HG02798 (cell line): ENCODE results near the gene PCSK1N.
A peak's percentile ranks its signal among the peaks of the same experiment; 100 is the strongest.
"Not testable (repeated sequence)": the region's sequence is repeated elsewhere in the genome, so short reads cannot be mapped to it uniquely, and the experiment has no call there.

ENCODE experiments used
- ATAC-seq: cut with Tn5 transposase; IDR thresholded peaks from one replicate; pipeline ENCODE4 v1.9.1; 2021; ENCODE audit warnings: mild to moderate bottlenecking; ENCODE audit not compliant: unreplicated experiment, poor library complexity

PCSK1N gene

DNA sequence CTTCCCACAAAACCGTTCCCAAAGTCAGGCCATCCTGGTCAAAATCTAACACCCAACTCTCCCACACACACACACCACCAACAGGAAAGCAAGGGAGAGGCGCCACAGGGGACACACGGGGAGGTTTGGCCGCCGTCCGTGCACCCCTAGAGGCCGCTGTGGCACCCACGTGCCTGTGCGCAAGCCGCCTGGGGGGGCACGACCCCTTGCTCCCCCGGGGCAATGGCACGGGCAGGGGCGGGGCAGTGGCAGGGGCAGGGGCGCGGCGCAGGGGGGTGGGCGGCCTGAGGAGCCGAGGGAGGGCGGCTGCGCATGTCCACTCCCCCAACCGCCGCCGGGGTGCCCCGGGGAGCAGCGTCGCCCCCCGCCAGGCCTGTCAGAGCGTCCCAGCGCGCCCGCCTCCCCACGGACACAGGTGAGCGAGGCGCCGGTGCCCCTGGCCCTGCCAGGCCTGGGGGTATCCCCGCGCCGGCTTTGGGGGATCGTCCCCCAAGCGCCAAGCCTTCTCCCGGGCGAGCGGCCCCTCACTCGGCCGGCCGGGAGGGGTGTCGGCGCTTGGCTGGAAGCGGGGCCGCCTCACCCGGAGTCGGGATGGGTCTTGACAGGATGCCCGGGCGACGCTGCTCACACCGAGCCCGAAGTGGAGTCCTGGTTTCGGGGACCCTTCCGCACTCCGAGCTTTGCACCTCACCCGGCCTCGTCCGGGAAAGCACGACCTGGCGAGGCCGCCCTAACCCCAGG is 9.1 kb downstream of the PCSK1N start, which contains the start of gene ERAS:
Gene ERAS, plus strand, starts transcription at position 379 of the 741 bp plus-strand sequence. CDS start 2,611 bp downstream, outside the sequence.
- ATAC-seq, result no peak

DNA sequence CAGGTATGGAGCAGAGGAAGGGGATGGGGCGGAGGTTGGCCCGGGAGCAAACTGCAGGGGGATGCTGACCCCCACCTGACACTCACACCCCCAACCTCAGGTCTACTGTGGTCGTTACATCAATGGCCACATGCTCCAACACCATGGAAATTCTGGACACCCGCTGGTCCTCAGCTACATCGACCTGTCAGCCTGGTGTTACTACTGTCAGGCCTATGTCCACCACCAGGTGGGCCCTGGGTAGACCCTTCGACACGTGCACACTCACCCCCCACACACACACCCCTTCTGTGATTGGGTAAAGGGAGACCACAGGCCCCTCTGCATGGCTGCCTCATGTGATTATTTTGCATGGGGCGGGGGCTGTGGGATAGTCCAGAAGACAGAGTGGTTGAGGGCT is 11.3 kb downstream of the PCSK1N start:
- no peak for ATAC-seq

DNA sequence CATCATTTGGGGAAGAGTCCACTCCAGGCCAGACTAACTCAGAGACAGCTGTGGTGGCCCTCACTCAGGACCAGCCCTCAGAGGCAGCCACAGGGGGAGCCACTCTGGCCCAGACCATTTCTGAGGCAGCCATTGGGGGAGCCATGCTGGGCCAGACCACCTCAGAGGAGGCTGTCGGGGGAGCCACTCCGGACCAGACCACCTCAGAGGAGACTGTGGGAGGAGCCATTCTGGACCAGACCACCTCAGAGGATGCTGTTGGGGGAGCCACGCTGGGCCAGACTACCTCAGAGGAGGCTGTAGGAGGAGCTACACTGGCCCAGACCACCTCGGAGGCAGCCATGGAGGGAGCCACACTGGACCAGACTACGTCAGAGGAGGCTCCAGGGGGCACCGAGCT is 12.4 kb downstream of the PCSK1N start:
- no peak for ATAC-seq

DNA sequence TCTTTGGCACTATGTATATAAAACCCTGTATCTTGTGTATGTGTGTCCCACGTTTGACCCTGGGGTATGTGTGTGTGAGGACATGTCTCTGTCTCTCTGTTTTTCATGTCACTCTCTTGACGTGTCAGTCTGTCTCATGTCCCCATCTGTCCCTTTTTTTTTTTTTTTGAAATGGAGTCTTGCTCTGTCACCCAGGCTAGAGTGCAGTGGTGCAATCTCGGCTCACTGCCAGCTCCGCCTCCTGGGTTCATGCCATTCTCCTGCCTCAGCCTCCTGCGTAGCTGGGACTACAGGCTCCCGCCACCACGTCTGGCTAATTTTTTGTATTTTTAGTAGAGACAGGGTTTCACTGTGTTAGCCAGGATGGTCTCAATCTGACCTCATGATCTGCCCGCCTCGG is 16.0 kb downstream of the PCSK1N start:
- not testable (repeated sequence) for ATAC-seq

DNA sequence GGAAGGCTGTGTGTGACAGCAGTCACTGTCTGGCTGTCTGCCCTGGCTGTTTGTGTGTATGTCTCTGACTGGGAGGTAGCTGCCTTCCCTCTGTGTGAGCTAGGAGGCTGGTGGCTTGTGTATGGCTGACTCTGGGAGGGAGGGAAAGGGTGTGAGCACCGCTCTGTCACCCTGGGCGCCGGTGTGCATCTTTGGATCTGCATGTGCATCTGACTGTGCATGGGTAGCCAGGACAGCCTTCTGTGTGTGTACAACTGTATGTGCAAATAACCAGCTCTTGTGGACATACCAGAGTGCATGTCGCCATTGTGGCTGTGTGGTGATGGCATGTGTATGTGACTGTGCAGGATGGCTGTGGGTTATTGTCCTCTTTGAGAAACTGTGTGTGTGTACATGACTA is 16.5 kb downstream of the PCSK1N start:
- no peak for ATAC-seq

DNA sequence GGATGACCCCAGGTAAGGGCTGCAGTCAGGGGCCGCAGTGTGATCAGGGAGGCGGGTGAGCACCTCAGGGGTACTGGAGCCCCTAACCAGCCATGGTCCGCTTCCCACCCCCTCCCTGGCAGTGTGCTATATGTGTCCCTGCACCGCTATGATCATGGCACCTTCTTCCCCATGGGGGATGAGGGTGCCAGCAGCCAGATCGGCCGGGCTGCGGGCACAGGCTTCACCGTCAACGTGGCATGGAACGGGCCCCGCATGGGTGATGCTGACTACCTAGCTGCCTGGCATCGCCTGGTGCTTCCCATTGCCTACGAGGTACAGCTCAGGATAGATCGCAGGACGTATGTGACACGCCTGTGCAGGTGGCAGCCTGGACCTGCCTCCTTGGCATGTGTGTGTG is 17.3 kb downstream of the PCSK1N start:
- no peak for ATAC-seq

DNA sequence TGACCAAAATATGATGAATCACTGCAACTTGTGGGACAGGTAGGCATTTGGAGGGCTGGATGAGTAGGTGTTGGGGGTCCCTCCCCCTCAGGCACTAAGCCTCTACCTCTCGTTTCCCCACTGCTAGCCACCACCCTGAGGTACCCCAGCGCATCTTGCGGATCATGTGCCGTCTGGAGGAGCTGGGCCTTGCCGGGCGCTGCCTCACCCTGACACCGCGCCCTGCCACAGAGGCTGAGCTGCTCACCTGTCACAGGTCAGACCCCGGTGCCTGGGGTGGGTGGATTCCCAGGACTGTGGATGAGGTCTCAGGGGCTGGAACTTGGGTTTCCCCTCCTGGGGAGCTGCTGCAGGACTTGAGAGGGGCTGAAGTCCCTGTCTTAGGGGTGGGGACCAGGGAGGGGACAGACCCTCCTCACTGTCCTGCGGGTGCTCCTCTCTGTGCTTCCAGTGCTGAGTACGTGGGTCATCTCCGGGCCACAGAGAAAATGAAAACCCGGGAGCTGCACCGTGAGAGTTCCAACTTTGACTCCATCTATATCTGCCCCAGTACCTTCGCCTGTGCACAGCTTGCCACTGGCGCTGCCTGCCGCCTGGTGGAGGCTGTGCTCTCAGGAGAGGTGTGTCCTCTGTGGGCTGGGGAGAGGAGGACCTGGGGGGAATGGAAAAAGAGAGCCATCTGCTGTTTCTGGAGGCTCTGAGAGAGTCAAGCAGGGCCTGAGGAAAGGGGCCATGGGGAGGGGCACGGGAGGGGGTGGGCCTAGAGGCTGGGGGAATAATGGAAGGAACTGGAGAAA is 19.2 kb downstream of the PCSK1N start:
- ATAC-seq, result no peak

DNA sequence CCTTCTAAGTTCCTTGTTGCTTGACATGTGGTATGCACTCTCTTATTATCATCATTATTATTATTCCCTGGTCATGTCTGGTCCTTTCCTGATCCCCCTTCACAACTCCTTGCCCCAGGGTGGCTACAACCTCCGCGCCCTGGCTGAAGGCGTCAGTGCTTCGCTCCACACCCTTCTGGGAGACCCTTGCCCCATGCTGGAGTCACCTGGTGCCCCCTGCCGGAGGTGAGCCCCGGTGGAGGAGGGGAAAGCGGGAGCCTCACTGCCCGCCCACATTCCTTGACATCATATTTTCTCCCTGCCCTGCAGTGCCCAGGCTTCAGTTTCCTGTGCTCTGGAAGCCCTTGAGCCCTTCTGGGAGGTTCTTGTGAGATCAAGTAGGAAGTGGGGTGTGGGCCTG is 20.1 kb downstream of the PCSK1N start:
- no peak for ATAC-seq

DNA sequence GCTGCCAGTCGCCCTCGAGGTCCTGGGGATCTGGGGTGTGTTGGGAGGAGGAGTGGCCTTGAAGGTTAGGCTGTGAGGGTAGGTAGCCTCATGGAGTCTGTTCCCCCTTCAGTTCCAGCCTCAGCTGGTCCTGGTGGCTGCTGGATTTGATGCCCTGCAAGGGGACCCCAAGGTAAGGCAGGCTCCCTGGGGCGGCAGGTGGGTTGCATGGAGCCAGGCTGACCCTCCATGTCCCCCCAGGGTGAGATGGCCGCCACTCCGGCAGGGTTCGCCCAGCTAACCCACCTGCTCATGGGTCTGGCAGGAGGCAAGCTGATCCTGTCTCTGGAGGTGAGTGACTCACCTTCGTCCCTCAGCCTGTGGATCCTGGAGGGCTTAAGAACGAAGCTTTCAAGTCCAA is 20.7 kb downstream of the PCSK1N start:
- no peak for ATAC-seq

DNA sequence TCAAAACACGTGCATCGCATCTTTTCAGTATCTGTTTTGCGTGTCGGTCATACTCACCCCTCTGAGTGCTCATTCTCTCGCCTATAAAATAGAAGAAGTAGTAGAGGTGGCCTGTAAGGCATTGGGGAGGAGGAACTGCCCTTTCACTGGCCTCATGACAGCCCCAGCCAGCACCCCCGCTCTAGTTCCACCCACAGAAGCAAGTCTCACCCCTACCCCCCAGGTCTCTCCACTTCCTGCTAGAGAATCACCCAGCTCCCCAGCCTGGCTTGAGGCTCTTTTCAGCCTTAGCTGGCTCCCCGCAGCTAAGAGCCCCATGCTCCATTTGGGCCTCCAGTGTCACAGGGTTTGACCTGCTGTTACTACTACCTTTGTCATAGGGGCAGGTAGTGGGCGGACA is 21.8 kb downstream of the PCSK1N start:
- no peak for ATAC-seq

DNA sequence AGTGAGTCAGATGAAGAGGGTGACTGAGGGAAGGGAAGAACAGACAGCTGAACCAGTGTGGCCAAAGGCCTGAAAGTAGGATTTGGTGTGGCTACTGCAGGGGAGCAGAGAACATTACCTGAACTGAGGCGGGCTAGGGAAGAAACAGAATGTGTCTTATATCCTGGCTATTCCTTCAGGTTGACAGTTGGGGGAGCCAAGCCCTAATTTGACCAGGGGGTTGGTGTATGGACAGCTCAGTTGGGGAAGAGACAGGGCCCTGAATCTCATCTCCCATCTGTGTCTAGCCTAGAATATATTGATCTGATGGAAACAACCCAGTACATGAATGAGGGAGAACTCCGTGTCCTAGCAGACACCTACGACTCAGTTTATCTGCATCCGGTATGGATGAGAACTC is 29.3 kb downstream of the PCSK1N start:
- ATAC-seq, result no peak

DNA sequence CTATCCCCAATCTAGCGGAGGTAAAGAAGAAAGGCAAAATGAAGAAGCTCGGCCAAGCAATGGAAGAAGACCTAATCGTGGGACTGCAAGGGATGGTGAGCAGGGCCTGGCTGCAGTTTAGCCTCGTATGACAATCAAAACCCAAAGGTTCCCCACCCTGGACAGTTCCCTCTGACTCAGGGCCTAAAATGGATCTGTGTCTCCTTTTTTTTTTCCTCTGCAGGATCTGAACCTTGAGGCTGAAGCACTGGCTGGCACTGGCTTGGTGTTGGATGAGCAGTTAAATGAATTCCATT is 32.6 kb downstream of the PCSK1N start:
- no peak for ATAC-seq

DNA sequence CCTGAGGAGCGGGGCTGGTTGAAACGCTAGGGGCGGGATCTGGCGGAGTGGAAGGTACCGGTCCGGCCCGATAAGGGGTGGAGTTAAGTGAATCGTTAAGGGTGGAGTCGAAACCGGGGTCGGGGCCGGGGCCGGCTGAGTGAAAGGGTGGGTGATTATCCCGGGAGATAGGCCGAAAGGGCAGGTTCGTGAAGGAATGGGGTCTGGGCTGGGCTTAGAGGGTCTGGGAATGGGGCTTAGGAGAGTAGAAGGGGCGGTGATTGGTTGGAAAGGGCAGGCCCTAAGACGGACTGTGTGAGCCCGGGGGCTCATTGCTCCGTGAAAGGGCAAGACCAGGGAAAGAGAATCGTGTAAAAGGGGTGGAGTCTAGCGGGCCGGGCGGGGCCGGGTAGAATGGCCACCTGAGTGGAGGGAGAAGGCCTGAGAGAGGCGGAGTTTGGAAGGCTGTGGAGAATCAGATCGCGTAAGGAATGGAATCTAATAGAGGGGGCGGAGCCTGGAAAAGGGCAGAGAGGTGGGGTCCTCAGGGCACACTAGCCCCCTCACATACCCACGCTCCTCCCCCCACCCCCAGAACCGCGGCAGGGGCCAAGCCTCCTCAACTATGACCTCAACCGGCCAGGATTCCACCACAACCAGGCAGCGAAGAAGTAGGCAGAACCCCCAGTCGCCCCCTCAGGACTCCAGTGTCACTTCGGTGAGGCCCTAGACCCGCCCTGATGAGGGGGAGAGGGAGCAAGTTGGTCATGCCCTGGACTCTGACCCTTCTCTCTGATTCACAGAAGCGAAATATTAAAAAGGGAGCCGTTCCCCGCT is 33.1 kb downstream of the PCSK1N start:
- peak; percentile 43 for ATAC-seq

DNA sequence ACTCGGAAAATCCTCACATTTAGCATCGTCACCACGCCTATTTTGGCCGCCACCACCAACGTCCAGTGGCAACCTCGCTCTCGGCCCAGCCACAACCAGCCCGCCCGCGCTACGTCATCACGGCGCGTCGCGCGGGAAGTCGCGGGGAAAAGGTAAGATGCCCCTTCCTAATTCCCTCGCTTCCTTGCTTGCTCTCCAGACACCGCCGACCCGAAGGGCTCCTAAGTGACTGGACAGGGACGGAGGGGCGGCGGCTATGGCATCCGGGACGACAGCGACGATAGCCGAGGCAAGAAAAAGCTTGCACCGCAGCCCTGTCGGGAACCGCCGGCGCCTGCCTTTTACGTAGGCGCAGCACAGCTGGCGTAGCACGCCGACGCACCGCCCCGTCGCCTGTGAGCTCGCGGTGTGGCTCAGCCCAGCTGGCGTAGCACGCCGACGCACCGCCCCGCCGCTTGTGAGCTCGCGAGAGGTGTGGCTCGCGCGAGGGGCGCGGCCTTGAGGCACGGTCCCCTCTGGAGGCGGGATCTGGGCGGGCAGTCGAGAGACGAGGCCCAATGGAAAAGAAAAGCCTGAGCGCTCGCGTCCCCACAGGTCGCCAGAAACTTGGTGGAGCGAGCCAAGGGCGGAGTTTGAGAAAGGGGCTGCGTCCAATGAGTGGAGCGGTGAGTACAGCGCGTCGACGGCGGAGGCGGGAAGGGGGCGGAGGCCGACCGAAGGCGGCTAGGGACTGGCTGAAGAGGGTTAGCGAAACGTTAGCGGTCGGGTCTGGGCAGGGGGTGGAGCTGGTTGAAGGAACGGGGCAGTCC is 33.9 kb downstream of the PCSK1N start, which contains the start of gene HDAC6:
Gene HDAC6, plus strand, starts transcription at position 788 of the 809 bp plus-strand sequence. CDS start 626 bp downstream, outside the sequence.
- peak; percentile 87 for ATAC-seq

DNA sequence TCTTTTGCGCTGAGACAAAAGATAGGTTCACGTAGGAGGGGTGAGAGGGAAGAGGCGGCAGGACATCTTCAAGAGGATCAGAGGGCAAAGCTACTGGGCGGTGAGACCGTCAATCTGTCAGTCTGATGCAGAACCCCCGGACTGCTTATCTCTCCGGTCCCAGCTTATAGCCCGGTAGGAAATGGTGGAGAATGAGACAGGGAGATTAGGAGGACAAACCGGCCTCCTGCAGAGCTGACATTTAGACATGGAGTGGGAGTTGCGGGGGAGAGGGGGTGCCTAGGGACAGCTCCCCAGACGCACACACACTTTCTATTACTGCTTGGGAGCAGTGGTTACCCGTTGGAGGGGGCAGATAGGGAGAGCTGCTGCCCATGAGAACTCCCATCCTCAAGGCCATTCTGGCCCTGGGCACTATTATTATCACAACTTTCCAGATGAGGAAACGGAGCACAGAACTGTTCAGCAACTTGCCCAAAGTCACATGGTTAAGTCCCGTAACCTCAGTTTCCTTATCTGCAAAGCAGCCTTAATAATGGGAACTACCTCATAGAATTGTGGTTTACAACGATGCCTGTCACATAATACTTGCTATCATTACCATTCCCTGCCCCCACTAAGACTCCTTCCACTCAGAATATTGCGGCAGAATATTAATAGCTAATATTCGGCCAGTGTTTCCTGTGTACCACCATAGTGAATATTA is 34.7 kb downstream of the PCSK1N start:
- no peak for ATAC-seq

DNA sequence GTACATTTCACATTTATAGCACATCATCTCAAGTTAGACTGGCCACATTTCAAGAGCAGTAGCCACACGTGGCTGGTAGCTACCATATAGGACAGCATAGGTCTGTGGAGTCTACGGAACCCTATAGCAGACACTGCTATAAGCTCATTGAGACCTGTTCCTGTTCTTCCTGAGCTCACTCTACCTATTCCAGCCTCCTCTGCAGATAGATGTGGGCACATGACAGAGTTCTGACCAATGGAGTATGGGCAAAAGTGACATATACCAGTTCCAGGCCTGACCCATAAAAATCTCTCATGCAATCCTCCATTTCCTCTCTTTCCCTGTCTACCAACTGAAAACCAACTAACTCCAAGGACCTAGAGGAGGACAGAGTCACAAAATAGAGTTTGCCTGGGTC is 37.1 kb downstream of the PCSK1N start:
- ATAC-seq, result no peak

DNA sequence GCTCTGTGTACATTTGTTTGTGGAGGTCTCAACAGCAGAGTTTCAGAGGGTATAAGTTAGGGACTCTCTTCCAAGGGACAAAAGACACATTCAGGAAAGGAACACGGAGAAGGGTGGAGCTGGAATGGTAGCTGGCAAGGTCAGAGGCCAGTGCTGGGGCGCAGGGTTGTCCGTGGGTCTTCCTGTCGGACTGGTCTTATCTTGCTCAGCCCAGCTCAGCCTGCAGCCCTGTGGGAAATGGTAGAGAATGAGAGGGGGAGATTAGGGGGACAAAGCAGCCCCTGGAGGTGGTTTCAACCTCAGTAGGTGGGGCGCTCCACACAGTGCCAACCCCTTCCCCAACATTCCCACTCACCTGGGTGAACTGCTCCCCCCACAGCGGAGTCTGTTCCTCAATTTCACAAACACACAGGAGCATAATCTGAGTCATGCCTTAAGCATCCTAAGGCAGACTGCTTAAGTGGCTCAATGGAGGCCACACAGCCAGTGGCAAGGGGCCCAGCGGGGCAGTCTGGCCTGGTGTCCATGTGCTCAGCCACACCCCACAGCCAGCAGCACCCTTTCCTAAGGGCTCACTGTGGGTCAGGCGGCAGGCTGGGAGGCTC is 40.4 kb downstream of the PCSK1N start:
- no peak for ATAC-seq

DNA sequence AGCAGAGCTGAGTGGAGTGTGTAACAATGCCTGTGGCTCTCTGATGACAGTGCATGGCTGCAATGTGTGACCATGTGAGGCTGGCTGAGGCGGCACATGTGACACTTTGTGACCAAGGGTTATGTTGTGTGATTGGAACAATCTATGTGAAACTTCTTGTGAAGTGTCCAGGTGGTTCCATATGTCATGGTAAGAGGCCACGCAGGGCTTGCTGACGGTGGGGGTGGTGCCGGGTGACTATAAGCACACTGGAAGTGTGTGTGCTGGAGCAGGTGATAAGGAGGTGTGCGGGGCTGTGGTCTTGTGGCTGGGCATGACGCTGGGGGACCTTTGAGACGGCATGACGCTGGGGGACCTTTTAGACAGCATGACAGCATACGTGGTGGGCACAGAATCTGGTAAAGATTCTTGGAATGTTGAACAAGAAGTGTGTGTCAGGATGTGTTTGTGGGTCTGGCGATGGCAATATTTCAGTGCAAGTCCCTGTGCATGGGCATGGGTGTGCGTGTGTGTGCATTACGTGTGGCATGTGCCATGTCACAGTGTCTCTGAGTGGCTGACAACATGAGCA is 41.0 kb downstream of the PCSK1N start:
- no peak for ATAC-seq

DNA sequence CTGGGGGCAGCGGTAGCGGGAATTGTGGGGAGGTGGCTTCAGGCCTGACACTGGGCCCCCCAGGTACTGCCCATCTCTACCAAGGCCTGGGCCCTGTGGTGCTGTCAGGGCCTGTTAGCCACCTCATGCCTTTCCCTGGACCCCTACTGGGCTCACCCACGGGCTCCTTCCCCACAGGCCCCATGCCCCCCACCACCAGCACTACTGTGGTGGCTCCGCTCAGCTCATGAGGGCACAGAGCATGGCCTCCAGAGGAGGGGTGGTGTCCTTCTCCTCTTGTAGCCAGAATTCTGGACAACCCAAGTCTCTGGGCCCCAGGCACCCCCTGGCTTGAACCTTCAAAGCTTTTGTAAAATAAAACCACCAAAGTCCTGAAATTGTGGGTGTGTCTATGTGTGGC is 41.5 kb downstream of the PCSK1N start:
- ATAC-seq, result no peak
